K562 (cell line): ENCODE data around the gene PRR14. TPM values are rescaled to one million over a fixed set of nuclear protein-coding genes. Genes with fewer than 3 reads are reported as not detected.

Experiments used
- ATAC-seq: fragments of 200-7000 bp; cut with Tn5 transposase; 3 replicates; pipeline ENCODE4 v1.9.1; 2020; ENCODE audit warnings: moderate library complexity
- BruUV-seq: library from RNA; stranded (reverse); fragments of 400-500 nt; replicated peaks from 2 replicates; lab custom pipeline; 2021; lab: Mats Ljungman, UMichigan
- CTCF ChIA-PET: fragments of 300-600 bp; formaldehyde crosslinking; extraction: SDS; loops from one replicate; lab custom pipeline; 2021; ENCODE audit warnings: low intra/inter-chr PET ratio; lab: Yijun Ruan, JAX
- POLR2A ChIA-PET: fragments of 300-600, 350-650 bp; sonication (Branson Sonifier 250); formaldehyde crosslinking; extraction: SDS; loops from one replicate; lab custom pipeline; 2021; ENCODE audit warnings: antibody characterized with exemption, inconsistent platforms; lab: Yijun Ruan, JAX
- DNase-seq, 4 experiments: peaks; one replicate each; pipeline versions ENCODE4 v3.0.0 to v3.0.0-alpha.2; 2011 to 2018; ENCODE audit warnings: low spot score in 3 of 4, mixed read lengths in 3 of 4; ENCODE audit errors: extremely low read depth in 1 of 4
- FAIRE-seq: peaks from 2 replicates; lab custom pipeline; 2011; peaks lifted over from hg19 to GRCh38; lab: Jason Lieb, UNC
- H2AFZ ChIP-seq: 2 replicates; pipeline ENCODE4 v1.6.0; 2011; ENCODE audit warnings: low read depth, low read length, control low read depth, inconsistent platforms
- H3K27ac ChIP-seq: fragments of 200-600 bp; 3 replicates; pipeline ENCODE4 v1.8.0; 2011; ENCODE audit warnings: low read depth, mild to moderate bottlenecking, control low read depth, inconsistent platforms, low read length, moderate library complexity, mixed read lengths; ENCODE audit errors: extremely low read depth
- H3K27me3 ChIP-seq, 2 experiments: fragments of 300-600 bp in 1 of 2; 2 replicates in 1 of 2; 3 replicates in 1 of 2; pipeline versions ENCODE4 v1.6.0 to v1.8.0; 2011; ENCODE audit warnings: inconsistent platforms in 2 of 2, low read length in 2 of 2, mild to moderate bottlenecking in 1 of 2, mixed read lengths in 1 of 2, moderate library complexity in 1 of 2; ENCODE audit not compliant: control insufficient read depth in 2 of 2, insufficient read depth in 2 of 2
- H3K36me3 ChIP-seq: fragments of 300-600 bp; 3 replicates; pipeline ENCODE4 v1.8.0; 2011; ENCODE audit warnings: mild to moderate bottlenecking, low read length, inconsistent platforms; ENCODE audit not compliant: control insufficient read depth, insufficient read depth
- H3K4me1 ChIP-seq, 2 experiments: fragments of 200-600 bp in 1 of 2; replicated peaks in 1 of 2; 2 replicates in 1 of 2; 3 replicates in 1 of 2; pipeline versions ENCODE4 v1.5.1 to v1.8.0; 2011; ENCODE audit warnings: inconsistent platforms in 2 of 2, low read length in 2 of 2, mild to moderate bottlenecking in 1 of 2, mixed read lengths in 1 of 2, moderate library complexity in 1 of 2; ENCODE audit not compliant: control insufficient read depth in 2 of 2, insufficient read depth in 2 of 2
- H3K4me2 ChIP-seq: 2 replicates; pipeline ENCODE4 v1.6.1; 2011; ENCODE audit warnings: low read length, control low read depth, inconsistent platforms, mixed read lengths; ENCODE audit not compliant: insufficient read depth
- H3K4me3 ChIP-seq: fragments of 200-600 bp; sonication (generic), shearing (Covaris generic); 2 replicates; pipeline ENCODE4 v1.5.1; 2016; ENCODE audit warnings: control low read depth, inconsistent platforms
- H3K79me2 ChIP-seq: fragments of 200-600 bp; 3 replicates; pipeline ENCODE4 v1.8.0; 2011; ENCODE audit warnings: low read length, inconsistent platforms; ENCODE audit not compliant: control insufficient read depth, insufficient read depth
- H3K9ac ChIP-seq, 2 experiments: 2 replicates each; pipeline versions ENCODE4 v1.6.0 to v1.6.1; 2011; ENCODE audit warnings: low read depth in 2 of 2, low read length in 2 of 2, control low read depth in 1 of 2, inconsistent platforms in 1 of 2, mild to moderate bottlenecking in 1 of 2, mixed read lengths in 1 of 2; ENCODE audit not compliant: insufficient read depth in 1 of 2
- H3K9me1 ChIP-seq: one replicate; pipeline ENCODE4 v1.6.0; 2011; ENCODE audit warnings: inconsistent platforms, mild to moderate bottlenecking, low read length, moderate library complexity; ENCODE audit not compliant: control insufficient read depth, insufficient read depth
- H3K9me3 ChIP-seq: replicated peaks from 2 replicates; pipeline ENCODE4 v1.5.1; 2011; ENCODE audit warnings: low read depth, low read length, inconsistent platforms; ENCODE audit not compliant: control insufficient read depth, insufficient read depth
- H4K20me1 ChIP-seq: replicated peaks from 2 replicates; pipeline ENCODE4 v1.6.1; 2011; ENCODE audit warnings: low read length, inconsistent platforms, mixed read lengths; ENCODE audit not compliant: control insufficient read depth, insufficient read depth
- ETV5 ChIP-seq: sonication (generic); formaldehyde crosslinking; IDR thresholded peaks from 2 replicates; pipeline ENCODE4 v1.4.0; 2020; ENCODE audit warnings: low read depth, mild to moderate bottlenecking, missing genetic modification reagents
- PHTF2 ChIP-seq: fragments of 250-450 bp; sonication (Bioruptor Pico); IDR thresholded peaks from 2 replicates; pipeline ENCODE4 v1.5.0; 2021; ENCODE audit warnings: mild to moderate bottlenecking
- POLR3A ChIP-seq: IDR thresholded peaks from 2 replicates; pipeline ENCODE4 v1.6.1; 2011; ENCODE audit warnings: borderline replicate concordance, mild to moderate bottlenecking, moderate library complexity; ENCODE audit not compliant: insufficient read length, insufficient read depth; ENCODE audit errors: extremely low read depth
- SAP30 ChIP-seq: fragments of 200-600 bp; sonication (generic); IDR thresholded peaks from 2 replicates; pipeline ENCODE4 v1.6.1; 2012; ENCODE audit warnings: borderline replicate concordance, low read depth, mild to moderate bottlenecking, moderate library complexity, low read length, control low read depth, inconsistent platforms; ENCODE audit not compliant: insufficient read depth, poor library complexity, severe bottlenecking
- ZNF75A ChIP-seq: fragments of 450-650 bp; formaldehyde crosslinking; IDR thresholded peaks from 2 replicates; pipeline ENCODE4 v1.4.0; 2020; ENCODE audit warnings: mild to moderate bottlenecking
- WGBS: fragments of 100-300 bp; shearing (Covaris generic); methylation state at CpG from one replicate; pipeline ENCODE4 v1.1.6; 2016; ENCODE audit warnings: low coverage, mixed read lengths; ENCODE audit not compliant: insufficient coverage; ENCODE audit errors: missing lambda C conversion rate; 5-methylcytosine and 5-hydroxymethylcytosine counted together
- in situ Hi-C: fragments of 300-500 bp; cut with MboI; formaldehyde crosslinking; loops from 4 replicates; pipeline ENCODE4 v1.15.0; 2018; ENCODE audit warnings: inconsistent platforms, mixed read lengths
- intact Hi-C: fragments of 100-400 bp; cut with micrococcal nuclease; formaldehyde crosslinking; loops from 2 replicates; pipeline ENCODE4 v1.14.2; 2022
- polyA plus RNA-seq, 8 experiments: library from polyadenylated mRNA; depleted of rRNA in 4 of 8; stranded (reverse) in 5 of 8; unstranded in 3 of 8; fragments of >200 nt; fragmentation: Nextera tagmentation in 2 of 8; fragmentation: Illumina TruSeq in 1 of 8; extraction: Ambion mirVana in 2 of 8; extraction: Trizol in 1 of 8; gene quantifications; 2 replicates each; pipeline versions ENCODE4 v1.2.1 to v1.2.3, GENCODE V29; 2011 to 2014; ENCODE audit warnings: inconsistent platforms in 1 of 8, missing spikeins in 1 of 8
- total RNA-seq, 7 experiments: library from RNA; depleted of rRNA in 6 of 7; stranded (reverse); fragments of >200 nt in 6 of 7; fragmentation: Illumina TruSeq in 2 of 7; extraction: Trizol in 2 of 7; gene quantifications; 2 replicates each; pipeline versions ENCODE4 v1.2.1 to v1.2.3, GENCODE V29; 2011 to 2021; ENCODE audit warnings: low replicate concordance in 1 of 7
- TF ChIP-seq, protein P1 (sequence below): sonication (generic); formaldehyde crosslinking; IDR thresholded peaks from 2 replicates; pipeline ENCODE4 v1.8.1; 2023; ENCODE audit warnings: missing genetic modification reagents, mild to moderate bottlenecking, borderline replicate concordance
- TF ChIP-seq, protein P2 (sequence below): fragments of 200-800 bp; sonication (Bioruptor generic); IDR thresholded peaks from 2 replicates; pipeline ENCODE4 v1.6.1; 2017; ENCODE audit warnings: missing genetic modification characterization, missing compliant biosample characterization

The PRR14 gene
- total and polyA plus RNA-seq, 9 of the 15 experiments (the other 6 are each of a cell fraction or from before 2014, with no cell fraction given), result 2.2 to 63.1 (median 11.5) TPM

DNA sequence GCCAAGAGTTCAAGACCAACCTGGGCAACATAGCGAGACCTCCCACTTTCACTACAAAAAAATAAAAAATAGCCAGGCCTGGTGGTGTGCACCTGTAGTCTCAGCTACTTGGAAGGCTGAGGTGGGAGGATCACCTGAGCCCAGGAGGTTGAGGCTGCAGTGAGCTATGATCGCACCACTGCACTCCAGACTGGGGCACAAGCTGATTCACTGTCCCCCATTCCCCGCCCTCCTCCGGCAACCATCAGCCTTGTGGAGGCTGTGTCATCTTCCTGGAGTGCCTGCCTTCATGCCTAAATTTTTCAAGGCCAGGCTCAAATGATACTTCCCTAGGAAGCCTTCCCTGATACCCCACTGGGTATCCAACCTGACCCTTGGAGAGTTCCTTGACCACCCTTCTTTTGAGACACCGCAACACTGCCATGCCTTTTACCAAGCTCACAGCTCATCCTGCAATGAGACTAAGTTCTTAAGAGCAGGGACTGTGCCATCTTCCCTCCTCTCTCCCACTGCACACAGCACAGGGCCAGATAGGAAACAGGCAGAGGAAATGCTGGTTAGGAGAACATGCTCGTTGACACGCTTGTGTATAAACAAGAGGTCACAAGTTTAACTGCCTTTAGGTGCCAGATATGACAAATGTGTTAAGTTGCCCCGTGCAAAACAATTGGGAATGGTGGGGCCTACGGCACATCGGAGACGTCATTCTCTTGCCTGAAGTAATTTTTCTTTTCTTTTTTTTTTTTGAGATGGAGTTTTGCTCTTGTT, 44.4 kb downstream of the PRR14 start:
- Histone ChIP-seq H3K79me2 (peaks cover 17% of the 10 kb centered on the region), H3K27ac (peak overlapping the region; percentile 18; the same call in 2 of the 3 replicates), H2AFZ (peak overlapping the region; percentile 78), H3K9ac (peak overlapping the region in 1 of 2 experiments; percentile 78; a peak in 2 of 4 replicates), H3K9me3 (no peaks in the 10 kb centered on the region), H3K9me1 (no peaks in the 10 kb centered on the region), H3K27me3 (no peaks in the 10 kb centered on the region), H3K4me2 (peak overlapping the region; percentile 23; the same call in 1 of the 2 replicates), H3K4me3 (no peak overlapping the region), H3K36me3 (peaks cover 8% of the 10 kb centered on the region; the same call in 2 of the 3 replicates), H3K4me1 (peaks cover 27 to 32% of the 10 kb centered on the region in 2 experiments), H4K20me1 (0 out of 2 replicates have a peak, but pooled peaks cover 7% of the 10 kb centered on the region)
- in situ Hi-C loops (no loop called here), intact Hi-C loops (loop anchor here (10.0 kb wide), 1 partner anchor 160 kb away; the partner anchor contains the start of gene ZNF747)
- POLR2A ChIA-PET, result interaction anchor here (0.6 to 2.3 kb wide), 6 partner anchors 11 to 330 kb away, joined by 3 to 11 read pairs (median 4); no protein-coding TSS in a partner anchor
- FAIRE-seq (peak; percentile 74), ATAC-seq (no peak), DNase-seq (peak in 1 of 4 experiments; percentile 43)
- TF ChIP-seq SAP30 (no peak), POLR3A (no peak), ETV5 (CRISPR knock-in tag) (no peak), PHTF2 (CRISPR knock-in tag) (no peak), ZNF75A (CRISPR knock-in tag) (no peak)
- TF ChIP-seq, protein P1, sequence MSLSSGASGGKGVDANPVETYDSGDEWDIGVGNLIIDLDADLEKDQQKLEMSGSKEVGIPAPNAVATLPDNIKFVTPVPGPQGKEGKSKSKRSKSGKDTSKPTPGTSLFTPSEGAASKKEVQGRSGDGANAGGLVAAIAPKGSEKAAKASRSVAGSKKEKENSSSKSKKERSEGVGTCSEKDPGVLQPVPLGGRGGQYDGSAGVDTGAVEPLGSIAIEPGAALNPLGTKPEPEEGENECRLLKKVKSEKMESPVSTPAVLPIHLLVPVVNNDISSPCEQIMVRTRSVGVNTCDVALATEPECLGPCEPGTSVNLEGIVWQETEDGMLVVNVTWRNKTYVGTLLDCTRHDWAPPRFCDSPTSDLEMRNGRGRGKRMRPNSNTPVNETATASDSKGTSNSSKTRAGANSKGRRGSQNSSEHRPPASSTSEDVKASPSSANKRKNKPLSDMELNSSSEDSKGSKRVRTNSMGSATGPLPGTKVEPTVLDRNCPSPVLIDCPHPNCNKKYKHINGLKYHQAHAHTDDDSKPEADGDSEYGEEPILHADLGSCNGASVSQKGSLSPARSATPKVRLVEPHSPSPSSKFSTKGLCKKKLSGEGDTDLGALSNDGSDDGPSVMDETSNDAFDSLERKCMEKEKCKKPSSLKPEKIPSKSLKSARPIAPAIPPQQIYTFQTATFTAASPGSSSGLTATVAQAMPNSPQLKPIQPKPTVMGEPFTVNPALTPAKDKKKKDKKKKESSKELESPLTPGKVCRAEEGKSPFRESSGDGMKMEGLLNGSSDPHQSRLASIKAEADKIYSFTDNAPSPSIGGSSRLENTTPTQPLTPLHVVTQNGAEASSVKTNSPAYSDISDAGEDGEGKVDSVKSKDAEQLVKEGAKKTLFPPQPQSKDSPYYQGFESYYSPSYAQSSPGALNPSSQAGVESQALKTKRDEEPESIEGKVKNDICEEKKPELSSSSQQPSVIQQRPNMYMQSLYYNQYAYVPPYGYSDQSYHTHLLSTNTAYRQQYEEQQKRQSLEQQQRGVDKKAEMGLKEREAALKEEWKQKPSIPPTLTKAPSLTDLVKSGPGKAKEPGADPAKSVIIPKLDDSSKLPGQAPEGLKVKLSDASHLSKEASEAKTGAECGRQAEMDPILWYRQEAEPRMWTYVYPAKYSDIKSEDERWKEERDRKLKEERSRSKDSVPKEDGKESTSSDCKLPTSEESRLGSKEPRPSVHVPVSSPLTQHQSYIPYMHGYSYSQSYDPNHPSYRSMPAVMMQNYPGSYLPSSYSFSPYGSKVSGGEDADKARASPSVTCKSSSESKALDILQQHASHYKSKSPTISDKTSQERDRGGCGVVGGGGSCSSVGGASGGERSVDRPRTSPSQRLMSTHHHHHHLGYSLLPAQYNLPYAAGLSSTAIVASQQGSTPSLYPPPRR, result no peak
- TF ChIP-seq, protein P2, sequence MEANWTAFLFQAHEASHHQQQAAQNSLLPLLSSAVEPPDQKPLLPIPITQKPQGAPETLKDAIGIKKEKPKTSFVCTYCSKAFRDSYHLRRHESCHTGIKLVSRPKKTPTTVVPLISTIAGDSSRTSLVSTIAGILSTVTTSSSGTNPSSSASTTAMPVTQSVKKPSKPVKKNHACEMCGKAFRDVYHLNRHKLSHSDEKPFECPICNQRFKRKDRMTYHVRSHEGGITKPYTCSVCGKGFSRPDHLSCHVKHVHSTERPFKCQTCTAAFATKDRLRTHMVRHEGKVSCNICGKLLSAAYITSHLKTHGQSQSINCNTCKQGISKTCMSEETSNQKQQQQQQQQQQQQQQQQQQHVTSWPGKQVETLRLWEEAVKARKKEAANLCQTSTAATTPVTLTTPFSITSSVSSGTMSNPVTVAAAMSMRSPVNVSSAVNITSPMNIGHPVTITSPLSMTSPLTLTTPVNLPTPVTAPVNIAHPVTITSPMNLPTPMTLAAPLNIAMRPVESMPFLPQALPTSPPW, result peak; percentile 45
- CTCF ChIA-PET, result interaction anchor here (0.7 kb wide), 1 partner anchor 149 kb away, joined by 5 read pairs; no protein-coding TSS in a partner anchor
- 52% methylated on average over 11 of the region's 11 CpGs for WGBS
- BruUV-seq, result no TSS peak
